Stimulated activated CD4-positive, alpha-beta T cell treated with anti-CD3 and anti-CD28 coated beads, Interleukin-1b, Interleukin-23, amount 100 ng/mL, for 4 hours (primary cell): Measurements from ENCODE around the gene ERBIN.
"Not testable (repeated sequence)": the region's sequence is repeated elsewhere in the genome, so short reads cannot be mapped to it uniquely, and the experiment has no call there.

Experiments used
- DNase-seq, 2 donors: peaks; one replicate each; pipeline ENCODE4 v3.0.0-alpha.2; 2020; ENCODE audit warnings: low read depth in 2 of 2

The ERBIN gene

DNA sequence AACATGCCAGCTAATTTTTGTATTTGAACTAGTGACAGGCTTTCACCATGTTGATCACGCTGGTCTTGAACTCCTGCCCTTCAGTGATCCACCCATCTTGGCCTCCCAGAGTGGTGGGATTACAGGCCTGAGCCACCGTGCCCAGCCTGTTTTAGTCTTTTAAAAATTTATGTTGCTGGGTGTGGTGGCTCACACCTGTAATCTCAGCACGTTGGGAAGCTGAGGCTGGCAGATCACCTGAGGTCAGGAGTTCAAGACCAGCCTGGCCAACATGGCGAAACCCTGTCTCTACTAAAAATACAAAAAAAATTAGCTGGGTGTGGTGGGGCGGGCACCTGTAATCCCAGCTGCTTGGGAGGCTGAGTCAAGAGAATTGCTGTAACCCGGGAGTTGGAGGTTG is 10.7 kb upstream of the ERBIN start:
- DNase-seq: not testable (repeated sequence)

DNA sequence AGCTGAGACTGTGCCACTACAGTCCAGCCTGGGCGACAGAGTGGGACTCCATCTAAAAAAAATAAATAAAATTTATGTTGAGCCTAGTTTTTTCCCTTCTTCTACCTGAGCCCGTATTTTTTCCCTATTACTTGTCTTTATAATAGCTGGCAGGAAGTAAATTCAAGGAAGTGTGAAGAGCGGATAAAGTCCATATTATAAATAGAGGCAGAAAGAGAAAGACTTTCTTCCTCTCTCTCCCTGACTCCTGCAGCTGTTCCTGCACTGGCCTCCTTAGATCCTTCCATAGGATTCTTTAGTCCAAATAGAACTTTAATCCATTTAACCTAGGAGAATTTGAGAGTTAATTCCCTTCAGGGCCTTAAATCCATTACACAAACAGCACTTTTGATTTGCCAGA is 10.3 kb upstream of the ERBIN start:
- DNase-seq: no peak

DNA sequence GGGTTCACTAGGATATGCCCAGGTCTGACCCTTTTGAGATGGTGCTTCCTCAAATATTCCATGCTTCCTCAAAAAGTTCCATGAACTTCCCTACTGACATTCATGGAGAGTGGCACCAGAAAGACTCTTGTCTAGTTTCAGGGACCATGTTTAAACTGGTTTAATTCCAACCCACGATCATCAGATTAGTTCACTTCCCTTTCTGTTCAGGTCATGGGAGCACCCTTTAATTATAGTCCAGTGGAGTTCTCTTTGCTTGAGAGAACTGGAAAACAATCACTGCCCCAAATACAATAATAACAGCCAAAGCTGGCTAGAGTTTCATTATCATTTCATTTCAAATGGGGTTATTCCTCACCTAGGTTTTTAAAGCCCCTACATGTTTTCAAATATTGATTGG is 9.7 kb upstream of the ERBIN start:
- DNase-seq: no peak

DNA sequence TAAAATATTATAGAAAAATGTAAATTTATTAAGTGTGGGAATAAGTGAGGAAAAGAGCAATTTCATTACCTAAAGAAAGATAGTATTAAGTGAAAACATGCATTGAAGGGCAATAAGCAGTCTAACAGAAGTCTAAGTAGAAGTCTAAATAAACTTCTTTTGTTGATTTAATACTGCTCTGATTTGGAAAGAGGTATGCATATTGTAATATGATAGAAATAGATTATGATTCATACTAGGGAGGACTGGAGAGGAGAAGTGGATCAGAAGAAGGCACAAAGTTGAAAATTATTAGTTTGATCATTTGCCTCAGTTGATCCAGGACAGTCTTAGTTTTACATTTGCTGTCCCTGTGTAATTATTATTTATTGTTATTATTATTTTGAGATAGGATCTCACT is 6.6 kb upstream of the ERBIN start:
- no peak for DNase-seq

DNA sequence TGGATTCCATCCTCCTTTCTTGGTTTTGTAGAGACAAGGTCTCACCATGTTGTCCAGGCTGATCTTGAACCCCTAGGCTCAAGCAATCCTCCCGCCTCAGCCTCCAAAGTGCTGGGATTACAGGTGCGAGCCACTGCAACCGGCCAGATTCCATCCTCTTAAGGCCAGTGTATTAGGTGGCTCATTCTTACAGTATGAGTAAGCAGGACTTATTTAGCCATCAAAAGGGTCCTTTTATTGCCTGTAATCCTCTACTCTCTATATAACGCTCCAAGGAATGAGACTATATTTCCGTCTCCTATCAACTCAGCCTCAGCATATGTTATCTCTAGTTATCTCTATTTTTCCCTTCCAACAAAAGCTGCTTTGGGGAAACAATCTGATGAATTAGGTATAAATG is 3.0 kb upstream of the ERBIN start:
- no peak for DNase-seq

DNA sequence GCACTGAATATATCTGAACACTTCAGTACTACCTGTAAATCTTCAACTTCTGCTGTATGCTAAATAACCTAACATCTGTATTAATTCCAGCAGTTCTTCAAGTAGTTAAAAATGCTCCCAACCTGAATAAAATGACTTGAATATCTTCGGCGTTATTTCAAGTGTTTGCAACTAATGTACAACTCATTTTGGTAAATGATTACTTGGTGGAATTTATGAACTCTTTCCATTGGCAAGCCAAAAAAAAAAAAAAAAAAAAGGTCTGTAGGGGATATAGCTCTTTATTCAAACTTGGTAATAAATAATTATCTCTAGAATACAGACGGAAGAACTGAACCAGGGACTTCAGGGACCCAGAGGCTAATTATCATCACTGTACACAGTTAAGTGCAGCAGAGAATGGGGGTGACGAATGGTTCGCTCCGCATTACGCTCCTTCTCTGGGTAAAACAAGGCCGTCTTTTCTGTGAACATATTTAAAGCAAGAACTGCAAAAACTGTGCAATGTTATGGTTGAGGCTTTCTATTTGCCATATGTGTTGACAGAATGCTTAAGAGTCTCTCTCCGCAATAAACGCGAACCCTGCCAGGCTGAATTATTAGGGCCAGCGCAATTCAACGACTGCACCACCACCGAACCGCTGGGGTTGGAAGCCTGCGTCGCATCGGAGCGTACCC is 1.9 kb upstream of the ERBIN start:
- DNase-seq: no peak

DNA sequence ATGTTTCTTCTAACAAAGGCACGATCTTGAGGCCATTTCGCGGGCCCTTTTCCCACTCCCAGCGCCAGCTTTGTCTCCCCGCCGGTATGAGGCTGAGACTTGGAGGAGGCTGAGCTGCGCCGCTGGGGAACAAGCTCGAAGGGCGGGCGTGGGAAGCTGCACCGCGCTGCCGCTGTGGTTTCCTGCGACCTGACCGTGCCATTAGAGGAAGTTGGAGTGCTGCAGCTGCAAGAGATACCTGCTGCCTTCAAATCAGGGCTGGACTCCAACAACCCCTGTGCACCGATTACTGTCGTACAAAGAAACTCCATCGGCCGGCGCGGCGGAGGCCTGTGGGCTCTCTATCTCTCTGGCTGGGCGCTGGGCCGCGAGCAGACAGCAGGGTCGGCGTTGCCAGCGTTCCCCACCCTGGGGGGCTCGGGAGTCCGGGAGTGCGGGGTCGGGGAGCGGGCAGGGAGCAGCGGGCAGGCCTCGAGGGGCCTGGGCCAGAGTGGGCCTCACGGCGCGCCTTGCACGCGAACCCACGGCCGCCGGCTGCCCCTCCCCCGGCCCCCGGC is 1.3 kb upstream of the ERBIN start:
- peak; percentile 47 to 49 for DNase-seq

DNA sequence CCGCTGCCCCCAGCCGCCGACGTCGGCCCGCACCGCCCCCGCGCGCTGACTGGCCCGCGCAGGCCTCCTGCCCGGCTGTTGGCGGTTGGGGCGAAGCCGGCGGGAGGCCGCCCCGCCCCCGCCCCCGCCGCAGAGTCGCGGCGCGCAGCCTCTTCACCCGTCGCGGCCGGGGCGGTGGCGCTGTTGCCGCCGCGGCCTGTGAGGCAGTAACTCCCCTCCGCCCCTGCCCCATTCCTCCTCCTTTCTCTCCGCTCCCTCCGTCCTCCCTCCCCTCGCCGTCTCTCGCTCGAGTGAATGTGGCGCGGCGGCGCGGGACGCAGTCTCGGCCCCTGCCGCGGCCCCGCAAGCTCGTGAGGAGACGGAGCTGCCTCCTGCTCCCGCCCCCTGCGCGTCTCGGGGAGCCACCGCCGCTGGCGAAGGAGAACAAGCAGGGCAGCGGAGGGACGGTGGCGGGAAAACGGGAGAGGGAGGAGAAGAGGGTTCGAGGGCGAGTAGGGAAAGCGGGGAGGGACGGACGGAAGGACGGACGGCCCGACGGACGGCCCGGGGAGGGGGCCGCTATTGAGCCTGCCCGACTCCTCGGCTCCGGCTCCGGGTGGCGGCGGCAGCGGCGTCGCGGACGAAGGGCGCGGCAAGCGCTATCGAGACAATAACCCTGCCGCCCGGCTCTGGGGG is 637 bp upstream of the ERBIN start:
- peak; percentile 63 to 66 for DNase-seq

DNA sequence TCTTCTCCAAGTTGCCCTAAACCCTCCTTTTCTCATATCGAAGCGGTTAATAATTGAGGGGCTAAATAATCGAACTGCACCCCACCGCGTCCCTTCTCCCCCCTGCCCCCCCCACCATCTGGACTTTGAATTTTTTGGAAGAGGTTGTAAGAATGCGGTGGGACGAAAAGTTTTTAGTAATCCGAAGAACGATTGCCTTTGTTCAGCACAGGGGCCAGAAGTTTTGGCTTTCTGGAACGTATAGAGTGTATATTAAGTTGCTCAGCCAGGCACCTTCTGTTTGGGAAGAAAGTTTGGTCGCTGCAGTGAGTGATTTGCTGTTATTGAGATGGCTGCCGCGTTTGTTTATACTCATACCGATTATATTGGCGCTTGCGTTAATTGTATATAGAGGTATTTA is 518 bp downstream of the ERBIN start:
- no peak for DNase-seq

DNA sequence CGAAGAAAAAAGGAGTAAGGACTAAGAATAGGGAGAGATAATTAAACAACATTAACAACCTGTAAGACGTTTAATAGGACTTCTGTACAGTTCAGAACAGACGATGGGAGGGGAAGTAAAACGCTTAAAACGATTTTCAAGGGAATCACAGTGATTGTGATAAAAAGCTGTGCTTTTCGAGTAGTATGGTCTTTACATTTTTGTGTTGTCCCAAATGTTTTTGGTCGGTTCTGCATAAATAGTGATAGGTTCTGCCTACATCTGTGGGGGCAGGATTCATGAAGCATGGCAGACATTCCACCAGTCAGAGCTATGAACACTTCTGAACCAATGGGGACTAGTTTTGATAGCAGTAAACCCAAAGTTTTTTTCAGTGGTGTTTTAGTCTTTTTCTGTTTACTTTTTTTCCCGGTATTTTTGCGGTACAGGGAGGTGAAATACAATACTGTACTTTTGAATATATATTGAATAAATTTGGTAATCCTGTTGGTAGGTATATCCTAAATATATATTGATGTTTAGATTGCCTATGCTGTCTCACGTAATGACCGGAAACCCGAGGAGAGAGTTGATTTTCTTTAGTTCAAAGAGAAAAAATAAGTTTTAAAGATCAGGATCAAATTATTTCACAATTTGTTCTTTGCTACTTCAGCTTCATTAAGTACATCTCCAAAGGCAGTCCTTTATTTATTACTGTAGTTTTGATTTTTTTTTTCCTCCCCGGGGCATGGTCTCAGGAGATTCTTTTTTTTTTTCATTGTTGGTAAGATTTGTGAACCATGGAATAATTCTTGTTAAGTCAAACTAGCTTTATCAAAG is 1.3 kb downstream of the ERBIN start:
- DNase-seq: peak in 1 of 2 donors; percentile 5

DNA sequence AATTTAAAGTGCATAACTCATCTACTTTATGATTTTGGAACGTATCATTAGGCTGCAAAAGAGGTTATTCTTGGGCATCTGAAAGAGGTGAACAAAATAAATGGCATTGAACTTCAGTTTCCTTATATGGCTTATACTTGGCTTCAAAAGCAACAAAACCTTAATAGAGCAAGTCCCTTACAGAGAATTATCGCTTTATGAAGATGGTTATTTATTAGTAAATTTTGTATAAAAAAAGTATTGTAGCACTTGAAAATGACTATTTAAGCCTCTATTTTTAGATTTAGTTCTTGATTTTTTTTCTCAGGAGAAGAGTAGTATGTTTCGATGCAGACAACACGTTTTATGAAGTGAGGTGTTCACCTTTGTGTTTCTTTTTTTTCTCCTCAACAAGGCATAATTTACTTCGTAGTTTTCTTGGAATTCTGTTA is 2.0 kb downstream of the ERBIN start:
- DNase-seq: no peak

DNA sequence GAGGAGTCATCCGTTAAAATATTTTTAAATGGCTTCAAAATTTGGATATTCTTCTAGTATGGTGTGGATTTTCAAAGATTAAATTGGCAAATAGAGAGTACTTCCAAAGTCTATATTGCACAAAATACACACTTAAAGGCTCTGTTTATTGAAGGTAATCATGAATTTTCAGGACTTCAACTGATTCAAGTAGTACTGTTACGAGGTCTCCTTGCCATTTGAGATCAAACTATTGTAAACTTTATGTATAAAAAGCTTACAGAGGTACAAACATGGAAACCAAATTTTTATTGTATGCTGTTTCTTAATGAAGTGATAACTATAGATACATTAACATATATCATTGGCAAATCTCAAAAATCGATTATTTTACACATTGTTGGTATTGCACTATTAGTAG is 2.5 kb downstream of the ERBIN start:
- no peak for DNase-seq

DNA sequence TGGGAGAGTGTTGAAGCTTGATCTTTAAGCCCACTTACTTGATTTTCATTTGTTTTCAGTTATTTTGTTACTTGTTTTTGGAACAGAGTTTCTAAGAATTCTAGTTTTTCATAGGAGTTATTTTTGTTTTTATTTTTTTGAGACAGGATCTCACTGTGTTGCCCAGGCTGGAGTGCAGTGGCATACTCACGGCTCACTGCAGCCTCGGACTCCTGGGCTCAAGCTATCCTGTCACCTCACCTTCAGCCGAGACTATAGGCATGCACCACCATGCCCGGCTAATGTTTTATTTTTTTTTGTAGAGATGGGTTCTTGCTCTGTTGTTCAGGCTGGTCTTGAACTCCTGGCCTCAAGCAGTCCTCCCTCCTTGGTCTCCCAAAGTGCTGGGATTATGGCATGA is 6.3 kb downstream of the ERBIN start:
- DNase-seq: no peak

DNA sequence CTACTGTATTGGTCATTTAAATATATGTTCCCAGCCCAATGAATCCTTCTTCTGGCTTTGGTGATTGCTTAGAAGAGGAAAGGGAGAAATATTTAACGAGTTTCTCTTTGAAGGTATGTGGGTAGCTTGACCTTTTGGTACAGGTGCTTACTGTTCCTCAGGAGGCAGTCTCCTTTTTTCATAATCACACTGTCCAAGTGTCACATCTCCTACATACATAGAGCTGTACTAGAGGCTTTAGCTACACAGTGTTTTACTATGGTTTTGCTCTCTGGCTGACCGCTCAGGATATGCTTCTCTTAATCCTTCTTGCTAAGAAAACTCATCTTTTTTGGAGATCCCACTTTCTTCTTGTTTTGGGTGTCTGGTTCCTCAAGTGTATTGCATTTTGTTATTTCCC is 6.9 kb downstream of the ERBIN start:
- no peak for DNase-seq

DNA sequence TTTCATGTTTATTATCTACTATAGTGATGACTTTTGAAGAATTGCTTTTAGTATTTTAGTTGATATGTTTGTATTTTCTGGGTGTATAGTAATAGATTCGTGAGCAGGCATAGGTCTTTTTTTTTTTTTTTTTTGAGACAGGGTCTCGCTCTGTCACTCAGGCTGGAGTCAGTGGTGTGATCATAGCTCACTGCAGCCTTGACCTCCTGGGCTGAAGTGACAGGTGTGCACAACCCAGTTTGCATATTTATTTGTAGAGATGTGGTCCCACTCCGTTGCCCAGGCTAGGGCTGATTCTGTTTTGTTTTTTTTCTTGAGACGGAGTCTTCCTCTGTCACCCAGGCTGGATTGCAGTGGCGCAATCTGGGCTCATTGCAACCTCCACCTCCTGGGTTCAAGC is 11.9 kb downstream of the ERBIN start:
- no peak for DNase-seq

DNA sequence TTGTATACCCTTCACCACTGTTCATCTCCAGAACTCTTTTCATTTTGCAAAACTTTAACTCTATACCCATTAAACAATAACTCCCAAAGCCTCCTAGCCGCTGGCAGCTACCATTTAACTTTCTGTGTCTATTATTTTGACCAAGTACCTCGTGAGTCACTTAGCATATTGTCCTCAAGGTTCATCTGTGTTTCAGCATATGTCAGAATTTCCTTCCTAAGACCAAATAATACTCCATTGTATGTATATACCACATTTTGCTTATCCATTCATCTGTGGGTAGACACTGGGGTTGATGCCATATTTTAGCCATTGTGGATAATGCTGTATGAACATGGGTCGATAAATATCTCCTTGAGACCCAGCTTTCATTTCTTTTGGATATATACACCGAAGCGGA is 17.4 kb downstream of the ERBIN start:
- no peak for DNase-seq

DNA sequence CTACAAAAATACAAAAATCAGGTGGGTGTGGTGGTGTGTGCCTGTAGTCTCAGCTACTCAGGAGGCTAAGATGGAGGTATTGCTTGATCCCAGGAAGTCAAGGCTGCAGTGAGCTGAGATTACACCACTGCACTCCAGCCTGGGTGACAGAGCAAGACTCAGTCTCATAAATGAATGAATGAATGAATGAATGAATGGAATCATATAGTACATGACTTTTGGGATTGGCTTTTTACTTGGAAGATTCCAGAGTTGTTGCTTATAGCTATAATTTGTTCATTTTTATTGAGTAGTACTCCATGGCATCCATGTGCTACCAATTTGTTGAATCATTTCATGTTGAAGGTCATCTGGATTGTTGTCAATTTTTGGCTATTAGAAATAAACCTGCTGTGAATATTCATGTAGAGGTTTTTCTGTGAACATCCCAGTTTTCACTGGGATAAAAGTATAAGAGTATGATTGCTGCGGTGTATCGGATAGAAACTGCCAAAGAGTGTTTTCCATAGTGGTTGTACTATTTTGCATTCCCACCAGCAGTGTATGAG is 19.9 kb downstream of the ERBIN start:
- no peak for DNase-seq

DNA sequence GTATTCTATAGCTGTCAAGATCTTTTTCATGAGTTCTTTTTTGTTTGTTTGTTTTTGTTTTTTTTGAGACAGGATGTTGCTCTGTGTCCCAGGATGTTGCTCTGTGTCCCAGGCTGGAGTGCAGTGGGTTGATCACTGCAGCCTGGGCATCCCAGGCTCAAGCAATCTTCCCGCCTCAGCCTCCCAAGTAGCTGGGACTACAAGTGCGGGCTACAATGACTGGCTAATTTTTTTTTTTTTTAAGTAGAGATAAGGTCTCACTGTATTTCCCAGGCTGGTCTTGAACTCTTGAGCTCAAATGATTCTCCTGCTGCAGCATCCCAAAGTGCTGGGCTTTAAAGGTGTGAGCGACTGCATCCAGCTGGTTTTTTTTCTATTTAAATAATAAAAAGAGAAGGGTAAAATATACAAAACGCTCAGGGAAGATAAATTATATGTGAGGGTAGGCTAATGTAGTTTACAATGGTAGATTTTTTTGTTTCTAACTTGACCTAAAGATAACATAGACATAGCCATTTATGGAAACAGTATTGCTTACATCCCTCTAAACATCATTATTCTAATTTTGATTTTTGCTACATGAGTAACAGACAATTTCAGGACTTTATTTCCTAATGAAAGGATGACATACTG is 21.9 kb downstream of the ERBIN start:
- no peak for DNase-seq

DNA sequence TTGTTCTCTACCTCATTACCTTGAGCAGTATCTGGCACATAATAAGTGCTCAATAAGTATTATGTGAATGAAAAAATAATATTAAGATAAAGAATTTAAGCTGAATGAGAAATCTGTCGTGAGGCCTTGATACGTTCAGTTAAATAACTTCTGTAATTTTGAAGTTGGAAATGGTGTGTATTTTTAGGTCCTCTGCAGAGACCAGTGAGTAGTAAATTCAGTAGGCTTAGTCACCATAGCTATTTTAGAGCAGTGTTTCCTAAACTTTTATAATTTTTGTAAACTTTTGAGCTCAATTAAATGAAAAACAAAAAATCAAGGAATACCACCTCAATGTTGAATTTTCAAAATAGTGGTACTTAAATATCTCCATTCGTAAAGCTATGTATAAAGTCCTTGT is 25.0 kb downstream of the ERBIN start:
- DNase-seq: no peak

DNA sequence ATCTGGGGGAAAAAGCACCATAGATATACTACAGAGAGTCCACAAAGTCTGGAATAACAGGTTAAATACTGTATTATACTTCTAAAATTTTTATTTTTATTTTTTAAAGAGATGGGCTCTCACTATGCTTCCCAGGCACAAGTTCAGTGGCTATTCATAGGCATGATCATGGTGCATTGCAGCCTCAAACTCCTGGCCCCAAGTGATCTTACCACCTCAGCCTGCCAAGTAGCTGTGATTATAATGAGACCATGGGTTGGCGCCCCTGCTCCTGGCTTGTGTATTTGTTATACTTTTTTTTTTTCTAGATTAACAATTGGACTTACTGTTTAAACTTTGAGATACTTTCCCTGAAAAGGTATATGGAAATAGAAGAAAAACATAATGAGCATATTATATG is 25.9 kb downstream of the ERBIN start:
- DNase-seq: no peak

DNA sequence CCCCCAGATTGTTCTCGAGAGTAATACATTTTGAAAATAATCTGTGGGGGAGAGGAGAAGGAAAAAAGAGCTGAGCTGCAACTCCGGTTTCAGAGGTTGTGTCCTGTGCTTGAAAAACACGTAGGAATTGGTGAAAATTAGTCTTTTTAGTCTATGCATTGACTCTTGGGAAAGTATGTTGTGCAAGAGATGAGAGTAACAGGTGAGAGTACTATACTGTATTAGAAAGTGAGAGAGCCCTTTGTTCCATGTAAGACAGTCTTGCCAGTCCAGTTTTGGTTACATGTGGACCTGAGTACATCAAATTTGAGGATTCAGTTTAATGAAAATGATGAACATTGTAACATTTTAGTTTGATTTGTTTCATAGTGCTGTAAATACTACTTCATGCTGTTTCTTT is 27.8 kb downstream of the ERBIN start:
- no peak for DNase-seq

DNA sequence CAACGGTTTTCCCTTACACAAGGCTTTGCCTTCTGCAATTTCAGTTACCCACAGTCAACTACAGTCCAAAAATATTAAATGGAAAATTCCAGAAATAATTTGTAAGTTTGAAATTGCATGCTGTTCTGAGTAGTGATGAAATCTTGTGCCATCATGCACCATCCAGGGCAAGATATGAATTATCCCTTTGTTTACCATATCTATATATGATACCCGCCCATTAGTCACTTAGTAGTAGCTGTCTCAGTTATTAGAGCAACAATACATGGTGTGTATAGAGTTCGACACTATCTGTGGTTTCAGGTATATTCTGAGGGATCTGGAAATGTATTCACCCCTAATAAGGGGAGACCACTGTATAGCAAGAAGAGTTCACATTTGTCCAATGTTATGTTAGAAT is 29.4 kb downstream of the ERBIN start:
- no peak for DNase-seq
